ENCODE data around the gene TLX1.

TLX1 gene

GRCh38 chr10:101097881-101098280 lies 33.2 kb upstream of the TLX1 start:
- H3K36me3 ChIP-seq (ENCODE audit: insufficient read depth, low read length), result no peaks in the 10 kb centered on the region
- H3K4me3 ChIP-seq (ENCODE audit: low read depth, low read length, poor library complexity, severe bottlenecking), result no peak overlapping the region
- H3K9me2 ChIP-seq (ENCODE audit: low read depth, low read length), result no peaks in the 10 kb centered on the region
- H4K20me1 ChIP-seq (ENCODE audit: insufficient read depth, low read length), result no peaks in the 10 kb centered on the region
- no peak overlapping the region for H3K9ac ChIP-seq (ENCODE audit: low read length)
- H3K4me2 ChIP-seq (ENCODE audit: low read length), result no peak overlapping the region
- H3K27ac ChIP-seq (ENCODE audit: low read depth, low read length, poor library complexity, severe bottlenecking), result no peak overlapping the region
- no peaks in the 10 kb centered on the region for H3K9me3 ChIP-seq (ENCODE audit: low read length)
- H3K4me1 ChIP-seq (ENCODE audit: insufficient read depth, low read length, severe bottlenecking), result no peaks in the 10 kb centered on the region
- no peak for TF ChIP-seq CTCF (IDR thresholded peaks at IDR 0.05; ENCODE audit: low read length)
- no peak overlapping the region for H2AFZ ChIP-seq (ENCODE audit: low read length)
- no peaks in the 10 kb centered on the region for H3F3A ChIP-seq (ENCODE audit: insufficient read depth, low read length)
- no peaks in the 10 kb centered on the region for H3K27me3 ChIP-seq (ENCODE audit: insufficient read depth, low read length)
- no peaks in the 10 kb centered on the region for H3K79me2 ChIP-seq (ENCODE audit: insufficient read depth, low read length)

GRCh38 chr10:101099901-101100300 lies 31.2 kb upstream of the TLX1 start:
- Histone ChIP-seq H3K4me1 (ENCODE audit: insufficient read depth, low read length, severe bottlenecking) (no peaks in the 10 kb centered on the region), H3K4me2 (ENCODE audit: low read length) (no peak overlapping the region), H3K9me3 (ENCODE audit: low read length) (no peaks in the 10 kb centered on the region), H3K4me3 (ENCODE audit: low read depth, low read length, poor library complexity, severe bottlenecking) (no peak overlapping the region), H3K79me2 (ENCODE audit: insufficient read depth, low read length) (no peaks in the 10 kb centered on the region), H3K27me3 (ENCODE audit: insufficient read depth, low read length) (no peaks in the 10 kb centered on the region), H3K27ac (ENCODE audit: low read depth, low read length, poor library complexity, severe bottlenecking) (no peak overlapping the region), H3F3A (ENCODE audit: insufficient read depth, low read length) (no peaks in the 10 kb centered on the region), H4K20me1 (ENCODE audit: insufficient read depth, low read length) (no peaks in the 10 kb centered on the region), H3K9me2 (ENCODE audit: low read depth, low read length) (no peaks in the 10 kb centered on the region), H3K36me3 (ENCODE audit: insufficient read depth, low read length) (no peaks in the 10 kb centered on the region), H3K9ac (ENCODE audit: low read length) (no peak overlapping the region), H2AFZ (ENCODE audit: low read length) (no peak overlapping the region)
- TF ChIP-seq EZH2 (IDR thresholded peaks at IDR 0.05; ENCODE audit: borderline replicate concordance, low read length) (no peak), CTCF (IDR thresholded peaks at IDR 0.05; ENCODE audit: low read length) (no peak)

GRCh38 chr10:101101372-101101881 lies 29.7 kb upstream of the TLX1 start:
- Histone ChIP-seq H3K4me3 (ENCODE audit: low read depth, low read length, poor library complexity, severe bottlenecking) (no peak overlapping the region), H3K9me2 (ENCODE audit: low read depth, low read length) (no peaks in the 10 kb centered on the region), H3K9me3 (ENCODE audit: low read length) (no peaks in the 10 kb centered on the region), H3F3A (ENCODE audit: insufficient read depth, low read length) (no peaks in the 10 kb centered on the region), H3K79me2 (ENCODE audit: insufficient read depth, low read length) (no peaks in the 10 kb centered on the region), H2AFZ (ENCODE audit: low read length) (no peak overlapping the region), H3K36me3 (ENCODE audit: insufficient read depth, low read length) (no peaks in the 10 kb centered on the region), H3K4me2 (ENCODE audit: low read length) (no peak overlapping the region), H3K9ac (ENCODE audit: low read length) (no peak overlapping the region), H3K4me1 (ENCODE audit: insufficient read depth, low read length, severe bottlenecking) (no peaks in the 10 kb centered on the region), H3K27ac (ENCODE audit: low read depth, low read length, poor library complexity, severe bottlenecking) (no peak overlapping the region), H3K27me3 (ENCODE audit: insufficient read depth, low read length) (no peaks in the 10 kb centered on the region), H4K20me1 (ENCODE audit: insufficient read depth, low read length) (no peaks in the 10 kb centered on the region)
- TF ChIP-seq CTCF (IDR thresholded peaks at IDR 0.05; ENCODE audit: low read length) (no peak), EZH2 (IDR thresholded peaks at IDR 0.05; ENCODE audit: borderline replicate concordance, low read length) (no peak)

Data from OCI-LY1 (cell line).